GM12878 (cell line): Measurements from ENCODE around the gene SENP8. TPM values are rescaled to one million over a fixed set of nuclear protein-coding genes. Genes with fewer than 3 reads are reported as not detected.

ENCODE experiments used
- ATAC-seq: fragments of 200-7000 bp; cut with Tn5 transposase; 3 replicates; pipeline ENCODE4 v1.9.1; 2020; ENCODE audit warnings: mild to moderate bottlenecking, moderate library complexity
- BruUV-seq: library from RNA; stranded (reverse); fragments of 400-500 nt; replicated peaks from 2 replicates; lab custom pipeline; 2021; lab: Mats Ljungman, UMichigan
- CTCF ChIA-PET: fragments of 300-600 bp; sonication (Branson Sonifier 250); formaldehyde crosslinking; extraction: SDS; loops from one replicate; lab custom pipeline; 2021; ENCODE audit warnings: inconsistent platforms; lab: Yijun Ruan, JAX
- POLR2A ChIA-PET: fragments of 350-600 bp; formaldehyde crosslinking; extraction: SDS; loops from one replicate; lab custom pipeline; 2021; ENCODE audit warnings: inconsistent platforms; lab: Charles Lee
- RAD21 ChIA-PET: fragments of 300-600 bp; sonication (Branson Sonifier 250); formaldehyde crosslinking; loops from one replicate; lab custom pipeline; 2023; ENCODE audit warnings: antibody characterized with exemption; ENCODE audit not compliant: unreplicated experiment; lab: Charles Lee
- SMC1A ChIA-PET: fragments of 300-600 bp; sonication (Branson Sonifier 250); formaldehyde crosslinking; loops from one replicate; lab custom pipeline; 2023; ENCODE audit not compliant: unreplicated experiment, uncharacterized antibody; lab: Charles Lee
- DNase-seq: peaks from one replicate; pipeline ENCODE4 v3.0.0-alpha.2; 2011; ENCODE audit warnings: low read depth, low spot score
- FAIRE-seq: peaks from 3 replicates; lab custom pipeline; 2011; peaks lifted over from hg19 to GRCh38; lab: Jason Lieb, UNC
- H2AFZ ChIP-seq: 2 replicates; pipeline ENCODE4 v1.6.0; 2011; ENCODE audit warnings: low read depth, low read length, control low read depth; ENCODE audit not compliant: control insufficient read depth
- H3K27ac ChIP-seq: 2 replicates; pipeline ENCODE4 v1.5.1; 2011; ENCODE audit warnings: control low read depth; ENCODE audit not compliant: control insufficient read depth, insufficient read depth
- H3K27me3 ChIP-seq, 2 experiments: replicated peaks in 1 of 2; 2 replicates each; pipeline versions ENCODE4 v1.6.0 to v1.6.1; 2011; ENCODE audit warnings: low read length in 1 of 2; ENCODE audit not compliant: control insufficient read depth in 2 of 2, insufficient read depth in 2 of 2
- H3K36me3 ChIP-seq, 2 experiments: 2 replicates each; pipeline ENCODE4 v1.5.1; 2011; ENCODE audit warnings: low read length in 1 of 2; ENCODE audit not compliant: control insufficient read depth in 2 of 2, insufficient read depth in 2 of 2
- H3K4me1 ChIP-seq: 2 replicates; pipeline ENCODE4 v1.6.1; 2011; ENCODE audit warnings: mild to moderate bottlenecking, low read length, moderate library complexity, mixed read lengths; ENCODE audit not compliant: control insufficient read depth, insufficient read depth
- H3K4me2 ChIP-seq: 2 replicates; pipeline ENCODE4 v1.6.0; 2011; ENCODE audit warnings: control low read depth; ENCODE audit not compliant: control insufficient read depth, insufficient read depth
- H3K4me3 ChIP-seq: fragments of 200-600 bp; sonication (generic); 2 replicates; pipeline ENCODE4 v1.5.1; 2016
- H3K79me2 ChIP-seq: 2 replicates; pipeline ENCODE4 v1.6.0; 2011; ENCODE audit warnings: low read length; ENCODE audit not compliant: control insufficient read depth, insufficient read depth
- H3K9ac ChIP-seq: 2 replicates; pipeline ENCODE4 v1.8.0; 2011; ENCODE audit warnings: low read length, control low read depth, mixed read lengths; ENCODE audit not compliant: control insufficient read depth, insufficient read depth
- H3K9me3 ChIP-seq: replicated peaks from 3 replicates; pipeline ENCODE4 v1.5.1; 2011; ENCODE audit warnings: mild to moderate bottlenecking, low read length; ENCODE audit not compliant: control insufficient read depth, insufficient read depth
- H4K20me1 ChIP-seq: 2 replicates; pipeline ENCODE4 v1.6.0; 2011; ENCODE audit not compliant: control insufficient read depth, insufficient read depth
- BHLHE40 ChIP-seq, 2 experiments: fragments of 450-650 bp in 1 of 2; IDR thresholded peaks; 2 replicates each; pipeline ENCODE4 v1.6.1; 2011 to 2017; ENCODE audit warnings: low read depth in 2 of 2, borderline replicate concordance in 1 of 2, improper control_type of control experiment in 1 of 2, low read length in 1 of 2, mild to moderate bottlenecking in 1 of 2
- BMI1 ChIP-seq: fragments of 450-650 bp; IDR thresholded peaks from 2 replicates; pipeline ENCODE4 v1.6.1; 2016; ENCODE audit warnings: mild to moderate bottlenecking, moderate library complexity, borderline replicate concordance
- CREB1 ChIP-seq: IDR thresholded peaks from 2 replicates; pipeline ENCODE4 v1.6.1; 2012; ENCODE audit warnings: low read depth, mild to moderate bottlenecking, inconsistent platforms
- CREM ChIP-seq: IDR thresholded peaks from 2 replicates; pipeline ENCODE4 v1.6.1; 2014; ENCODE audit warnings: antibody characterized with exemption, low read depth
- JUND ChIP-seq: IDR thresholded peaks from 2 replicates; pipeline ENCODE4 v1.6.1; 2012; ENCODE audit warnings: low read depth, mild to moderate bottlenecking, low read length, improper control_type of control experiment, moderate library complexity
- KAT2A ChIP-seq: conservative IDR thresholded peaks from 2 replicates; pipeline ENCODE4 v1.6.1; 2011; ENCODE audit warnings: low read depth, low read length; ENCODE audit not compliant: control insufficient read depth
- MXI1 ChIP-seq: fragments of 150-350 bp; IDR thresholded peaks from 2 replicates; pipeline ENCODE4 v1.6.1; 2011; ENCODE audit warnings: low read depth, mild to moderate bottlenecking, inconsistent platforms, low read length, improper control_type of control experiment
- MYB ChIP-seq: fragments of 150-350 bp; IDR thresholded peaks from 2 replicates; pipeline ENCODE4 v1.6.1; 2014; ENCODE audit warnings: mild to moderate bottlenecking, low read depth, low read length, borderline replicate concordance
- NFXL1 ChIP-seq: fragments of 450-650 bp; IDR thresholded peaks from 2 replicates; pipeline ENCODE4 v1.6.1; 2017; ENCODE audit warnings: antibody characterized with exemption, mild to moderate bottlenecking, borderline replicate concordance
- PAX5 ChIP-seq: IDR thresholded peaks from 2 replicates; pipeline ENCODE4 v1.6.1; 2011; ENCODE audit warnings: low read depth, low read length, borderline replicate concordance
- PAX8 ChIP-seq: fragments of 450-650 bp; IDR thresholded peaks from 2 replicates; pipeline ENCODE4 v1.6.1; 2017; ENCODE audit warnings: mild to moderate bottlenecking, moderate library complexity
- SREBF2 ChIP-seq: IDR thresholded peaks from 2 replicates; pipeline ENCODE4 v1.6.1; 2012; ENCODE audit warnings: mild to moderate bottlenecking, low read length
- STAT3 ChIP-seq: IDR thresholded peaks from 2 replicates; pipeline ENCODE4 v1.6.1; 2011; ENCODE audit warnings: low read depth, low read length, improper control_type of control experiment
- TBL1XR1 ChIP-seq: IDR thresholded peaks from 2 replicates; pipeline ENCODE4 v1.6.1; 2012; ENCODE audit warnings: low read depth, low read length, improper control_type of control experiment
- ZBED1 ChIP-seq: IDR thresholded peaks from 2 replicates; pipeline ENCODE4 v1.6.1; 2016; ENCODE audit warnings: borderline replicate concordance
- WGBS: methylation state at CpG from one replicate; pipeline ENCODE4 v1.1.6; 2016; ENCODE audit warnings: low lambda C conversion rate; ENCODE audit not compliant: insufficient replicate concordance, insufficient coverage; ENCODE audit errors: missing lambda C conversion rate; 5-methylcytosine and 5-hydroxymethylcytosine counted together
- in situ Hi-C: fragments of 300-500 bp; cut with MboI; formaldehyde crosslinking; loops from 9 replicates; pipeline ENCODE4 v1.14.3; 2018; ENCODE audit warnings: mixed read lengths
- intact Hi-C: fragments of 100-400 bp; cut with micrococcal nuclease; formaldehyde crosslinking; loops from one replicate; pipeline ENCODE4 v1.14.2; 2022; ENCODE audit not compliant: unreplicated experiment
- polyA plus RNA-seq, 11 experiments: library from polyadenylated mRNA; depleted of rRNA in 4 of 11; unstranded in 6 of 11; stranded (reverse) in 5 of 11; fragments of >200 nt; fragmentation: Nextera tagmentation in 4 of 11; fragmentation: Illumina TruSeq in 1 of 11; extraction: Ambion mirVana in 4 of 11; extraction: Trizol in 1 of 11; gene quantifications; 1 replicate in 1 of 11; 2 replicates in 10 of 11; pipeline versions ENCODE4 v1.2.1 to v1.2.3, GENCODE V29; 2011 to 2016; ENCODE audit warnings: inconsistent platforms in 2 of 11, missing spikeins in 2 of 11, low read depth in 1 of 11
- total RNA-seq, 4 experiments: library from RNA; depleted of rRNA in 3 of 4; stranded (reverse); fragments of >200 nt in 3 of 4; fragmentation: Illumina TruSeq in 1 of 4; extraction: Trizol in 1 of 4; gene quantifications; 2 replicates each; pipeline versions ENCODE4 v1.2.1 to v1.2.3, GENCODE V29; 2013 to 2021

The SENP8 gene
- total and polyA plus RNA-seq, 10 of the 15 experiments (the other 5 are each of a cell fraction or from before 2014, with no cell fraction given), result 0.87 to 5.6 (median 2.2) TPM

GRCh38 chr15:72082176-72082575 lies 36.0 kb upstream of the SENP8 start:
- Histone ChIP-seq H3K4me3 (no peak overlapping the region), H3K36me3 (no peaks in the 10 kb centered on the region; a peak in 2 of 4 replicates), H3K9me3 (no peaks in the 10 kb centered on the region; the same call in 1 of the 3 replicates), H3K27me3 (no peaks in the 10 kb centered on the region), H3K79me2 (no peaks in the 10 kb centered on the region; the same call in 1 of the 2 replicates), H3K4me2 (no peak overlapping the region), H3K4me1 (peaks cover 8% of the 10 kb centered on the region), H2AFZ (no peak overlapping the region)
- RAD21 ChIA-PET, result no interaction called here
- intact Hi-C loops, result no loop called here
- TF ChIP-seq KAT2A (no peak), BHLHE40 (IDR thresholded peaks at IDR 0.05; ENCODE audit: borderline replicate concordance in 1 of 2, low read depth in 2 of 2, low read length in 1 of 2) (no peak), TBL1XR1 (no peak), ZBED1 (no peak), NFXL1 (no peak), PAX5 (no peak), JUND (no peak), MYB (no peak), CREM (no peak), SREBF2 (no peak), STAT3 (no peak), CREB1 (no peak), PAX8 (no peak), MXI1 (no peak), BMI1 (no peak)
- TF ChIP-seq, all 136 proteins: peak for 0
- ChIA-PET POLR2A (no interaction called here), CTCF (no interaction called here), SMC1A (no interaction called here)
- WGBS, result 100% methylated on average over 1 of the region's 1 CpG
- no TSS peak for BruUV-seq
- FAIRE-seq (no peak), ATAC-seq (no peak), DNase-seq (no peak)
- Histone ChIP-seq H3K27ac (no peak overlapping the region), H3K9ac (no peak overlapping the region), H4K20me1 (no peaks in the 10 kb centered on the region)
- in situ Hi-C loops, result no loop called here
